ENCODE measurements around the gene TNFRSF14. TPM values are rescaled to one million over a fixed set of nuclear protein-coding genes. Genes with fewer than 3 reads are reported as not detected.

TNFRSF14 gene
- total RNA-seq, 2 donors from 2014 or later, result 179 to 212 TPM

GRCh38 chr1:2535981-2536380 is 20.2 kb upstream of the TNFRSF14 start:
- H3K4me3 Mint-ChIP-seq, result no peak overlapping the region
- ATAC-seq (no peak), DNase-seq (no peak)
- H3K27me3 Mint-ChIP-seq, result peaks cover 16% of the 10 kb centered on the region
- no peaks in the 10 kb centered on the region for H3K36me3 Mint-ChIP-seq (ENCODE audit: low read depth)
- peaks cover 4% of the 10 kb centered on the region for H3K4me1 Mint-ChIP-seq
- no peaks in the 10 kb centered on the region for H3K9me3 ChIP-seq (ENCODE audit: control insufficient read depth, low read length, poor library complexity, severe bottlenecking)
- H3K27ac Mint-ChIP-seq, result no peak overlapping the region

GRCh38 chr1:2537784-2538115 is 18.4 kb upstream of the TNFRSF14 start:
- peaks cover 9% of the 10 kb centered on the region for H3K27me3 Mint-ChIP-seq
- DNase-seq (no peak), ATAC-seq (no peak)
- H3K4me1 Mint-ChIP-seq, result peaks cover 4% of the 10 kb centered on the region
- no peaks in the 10 kb centered on the region for H3K36me3 Mint-ChIP-seq (ENCODE audit: low read depth)
- no peak overlapping the region for H3K4me3 Mint-ChIP-seq
- H3K9me3 ChIP-seq (ENCODE audit: control insufficient read depth, low read length, poor library complexity, severe bottlenecking), result no peaks in the 10 kb centered on the region
- no peak overlapping the region for H3K27ac Mint-ChIP-seq

GRCh38 chr1:2538376-2538775 is 17.8 kb upstream of the TNFRSF14 start:
- Mint-ChIP-seq H3K27ac (no peak overlapping the region), H3K4me1 (peaks cover 4% of the 10 kb centered on the region), H3K36me3 (ENCODE audit: low read depth) (no peaks in the 10 kb centered on the region), H3K4me3 (no peak overlapping the region), H3K27me3 (peaks cover 2% of the 10 kb centered on the region)
- no peak for DNase-seq
- no peaks in the 10 kb centered on the region for H3K9me3 ChIP-seq (ENCODE audit: control insufficient read depth, low read length, poor library complexity, severe bottlenecking)
- no peak for ATAC-seq

GRCh38 chr1:2538872-2539271 is 17.3 kb upstream of the TNFRSF14 start:
- Mint-ChIP-seq H3K4me3 (no peak overlapping the region), H3K27ac (no peak overlapping the region), H3K36me3 (ENCODE audit: low read depth) (no peaks in the 10 kb centered on the region), H3K4me1 (peaks cover 4% of the 10 kb centered on the region), H3K27me3 (no peaks in the 10 kb centered on the region)
- DNase-seq (no peak), ATAC-seq (no peak)
- no peaks in the 10 kb centered on the region for H3K9me3 ChIP-seq (ENCODE audit: control insufficient read depth, low read length, poor library complexity, severe bottlenecking)

- H3K4me1 Mint-ChIP-seq, result peaks cover 4% of the 10 kb centered on the region
- H3K9me3 ChIP-seq (ENCODE audit: control insufficient read depth, low read length, poor library complexity, severe bottlenecking), result no peaks in the 10 kb centered on the region
- no peaks in the 10 kb centered on the region for H3K27me3 Mint-ChIP-seq
- DNase-seq, result no peak
- H3K4me3 Mint-ChIP-seq, result no peak overlapping the region
- H3K36me3 Mint-ChIP-seq (ENCODE audit: low read depth), result no peaks in the 10 kb centered on the region
- no peak overlapping the region for H3K27ac Mint-ChIP-seq
- ATAC-seq, result peak; percentile 62
Measured at GRCh38 chr1:2539312-2539907, 16.8 kb upstream of the TNFRSF14 start.

- no peaks in the 10 kb centered on the region for H3K9me3 ChIP-seq (ENCODE audit: control insufficient read depth, low read length, poor library complexity, severe bottlenecking)
- ATAC-seq, result no peak
- Mint-ChIP-seq H3K27me3 (no peaks in the 10 kb centered on the region), H3K27ac (no peak overlapping the region), H3K36me3 (ENCODE audit: low read depth) (no peaks in the 10 kb centered on the region), H3K4me3 (no peak overlapping the region), H3K4me1 (peaks cover 3% of the 10 kb centered on the region)
- no peak for DNase-seq
Measured at GRCh38 chr1:2540816-2541492, 15.2 kb upstream of the TNFRSF14 start.

GRCh38 chr1:2541619-2542245 is 14.4 kb upstream of the TNFRSF14 start:
- no peaks in the 10 kb centered on the region for H3K27me3 Mint-ChIP-seq
- ATAC-seq, result no peak
- H3K27ac Mint-ChIP-seq, result no peak overlapping the region
- H3K4me1 Mint-ChIP-seq, result no peaks in the 10 kb centered on the region
- DNase-seq, result no peak
- H3K9me3 ChIP-seq (ENCODE audit: control insufficient read depth, low read length, poor library complexity, severe bottlenecking), result no peaks in the 10 kb centered on the region
- no peaks in the 10 kb centered on the region for H3K36me3 Mint-ChIP-seq (ENCODE audit: low read depth)
- H3K4me3 Mint-ChIP-seq, result no peak overlapping the region

- no peaks in the 10 kb centered on the region for H3K36me3 Mint-ChIP-seq (ENCODE audit: low read depth)
- no peak overlapping the region for H3K4me3 Mint-ChIP-seq
- H3K9me3 ChIP-seq (ENCODE audit: control insufficient read depth, low read length, poor library complexity, severe bottlenecking), result no peaks in the 10 kb centered on the region
- DNase-seq (no peak), ATAC-seq (no peak)
- H3K4me1 Mint-ChIP-seq, result no peaks in the 10 kb centered on the region
- no peak overlapping the region for H3K27ac Mint-ChIP-seq
- H3K27me3 Mint-ChIP-seq, result no peaks in the 10 kb centered on the region
Measured at GRCh38 chr1:2542246-2542915, 13.8 kb upstream of the TNFRSF14 start.

GRCh38 chr1:2543543-2544092 is 12.6 kb upstream of the TNFRSF14 start:
- no peaks in the 10 kb centered on the region for H3K36me3 Mint-ChIP-seq (ENCODE audit: low read depth)
- ATAC-seq (no peak), DNase-seq (no peak)
- no peak overlapping the region for H3K27ac Mint-ChIP-seq
- no peaks in the 10 kb centered on the region for H3K9me3 ChIP-seq (ENCODE audit: control insufficient read depth, low read length, poor library complexity, severe bottlenecking)
- H3K4me3 Mint-ChIP-seq, result no peak overlapping the region
- H3K4me1 Mint-ChIP-seq, result peaks cover 3% of the 10 kb centered on the region
- no peaks in the 10 kb centered on the region for H3K27me3 Mint-ChIP-seq

- Mint-ChIP-seq H3K4me3 (no peak overlapping the region), H3K27me3 (no peaks in the 10 kb centered on the region), H3K36me3 (ENCODE audit: low read depth) (no peaks in the 10 kb centered on the region), H3K4me1 (peaks cover 7% of the 10 kb centered on the region), H3K27ac (peak overlapping the region; percentile 34)
- no peak for DNase-seq
- no peak for ATAC-seq
- no peaks in the 10 kb centered on the region for H3K9me3 ChIP-seq (ENCODE audit: control insufficient read depth, low read length, poor library complexity, severe bottlenecking)
Measured at GRCh38 chr1:2544093-2544874, 11.9 kb upstream of the TNFRSF14 start.

GRCh38 chr1:2544875-2545640 is 11.1 kb upstream of the TNFRSF14 start:
- Mint-ChIP-seq H3K4me3 (no peak overlapping the region), H3K27ac (peak overlapping the region; percentile 34), H3K27me3 (no peaks in the 10 kb centered on the region), H3K4me1 (peaks cover 10% of the 10 kb centered on the region), H3K36me3 (ENCODE audit: low read depth) (no peaks in the 10 kb centered on the region)
- H3K9me3 ChIP-seq (ENCODE audit: control insufficient read depth, low read length, poor library complexity, severe bottlenecking), result no peaks in the 10 kb centered on the region
- DNase-seq (no peak), ATAC-seq (no peak)

- Mint-ChIP-seq H3K36me3 (ENCODE audit: low read depth) (no peaks in the 10 kb centered on the region), H3K27me3 (no peaks in the 10 kb centered on the region), H3K4me1 (peaks cover 10% of the 10 kb centered on the region), H3K4me3 (peak overlapping the region; percentile 93), H3K27ac (peak overlapping the region; percentile 96)
- no peaks in the 10 kb centered on the region for H3K9me3 ChIP-seq (ENCODE audit: control insufficient read depth, low read length, poor library complexity, severe bottlenecking)
- ATAC-seq, result peak; percentile 60
- DNase-seq, result peak; percentile 86 to 91 (median 90)
Measured at GRCh38 chr1:2545754-2546514, 10.2 kb upstream of the TNFRSF14 start.

Measured in T-helper 17 cell (primary cell).